ENCODE results near the gene FAM171A1.

- no peak for TF ChIP-seq POLR2A (IDR thresholded peaks at IDR 0.05; ENCODE audit: low read length)
- no peak for TF ChIP-seq GATA1 (IDR thresholded peaks at IDR 0.05; ENCODE audit: low read depth, low read length)
These were observed 105.5 kb downstream of the FAM171A1 start for GRCh38 chr10:15265558-15265957.

Data from erythroblast (primary cell).